Uterus (tissue), 2 donors: ENCODE measurements around the gene FCRLA.

Experiments used
- CTCF ChIP-seq, 4 experiments: fragments of 200-600 bp in 2 of 4; fragments of 450-650 bp in 2 of 4; sonication (generic) in 2 of 4; IDR thresholded peaks; one replicate each; pipeline ENCODE4 v1.5.1; 2016 to 2019; ENCODE audit warnings: antibody characterized with exemption in 4 of 4, mild to moderate bottlenecking in 2 of 4, moderate library complexity in 1 of 4
- POLR2A ChIP-seq, 2 donors: fragments of 450-650 bp; IDR thresholded peaks; one replicate each; pipeline ENCODE4 v1.6.1; 2016; ENCODE audit warnings: antibody characterized with exemption in 2 of 2, mild to moderate bottlenecking in 1 of 2, moderate library complexity in 1 of 2

DNA sequence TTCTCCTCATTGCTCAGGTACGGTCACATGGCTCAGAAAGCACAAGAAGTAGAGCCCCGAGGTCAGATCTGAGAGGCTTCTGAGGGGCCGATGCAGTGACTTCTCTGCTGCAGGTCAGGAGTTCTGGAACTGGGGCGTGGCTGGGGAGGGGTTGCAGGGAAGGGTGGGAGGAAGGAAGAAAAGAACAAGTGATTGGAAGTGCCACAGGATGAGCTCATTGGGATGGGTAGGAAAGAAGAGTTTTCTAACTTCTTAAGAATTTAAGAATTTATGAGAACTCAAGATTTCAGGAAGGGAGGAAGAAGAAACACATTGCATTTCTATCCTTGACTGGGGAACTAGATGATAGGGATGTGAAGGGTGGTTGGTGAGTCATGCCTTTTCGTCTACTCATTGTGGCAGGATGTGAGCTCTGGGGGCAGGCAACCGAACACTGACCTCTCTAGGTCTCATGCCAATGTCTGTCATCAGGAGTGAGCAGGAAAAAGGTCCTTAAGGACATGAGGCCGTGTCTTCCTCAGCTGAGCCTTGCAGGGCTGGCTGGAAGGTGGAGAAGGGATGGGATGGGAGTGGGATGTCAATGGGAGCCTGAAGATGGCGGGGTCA, 14.8 kb downstream of the FCRLA start:
- no peak for TF ChIP-seq CTCF (IDR thresholded peaks at IDR 0.05)
- TF ChIP-seq POLR2A (IDR thresholded peaks at IDR 0.05): no peak
